Measurements from ENCODE around the gene KCNIP4. TPM values are rescaled to one million over a fixed set of nuclear protein-coding genes. Genes with fewer than 3 reads are reported as not detected.

The KCNIP4 gene
- total RNA-seq, 1 donor from 2014 or later, result 0.59 TPM

- no peaks in the 10 kb centered on the region for H3K27me3 Mint-ChIP-seq (ENCODE audit: low read depth, unreplicated experiment)
- no peak overlapping the region for H3K4me3 Mint-ChIP-seq (ENCODE audit: unreplicated experiment)
- no peaks in the 10 kb centered on the region for H3K36me3 ChIP-seq (ENCODE audit: insufficient read depth, low read length)
- no peak for TF ChIP-seq CTCF (IDR thresholded peaks at IDR 0.05; ENCODE audit: insufficient read depth, low read depth, low read length)
- TF ChIP-seq EZH2 (IDR thresholded peaks at IDR 0.05; ENCODE audit: insufficient read depth, low read length), result no peak
- H3K9me3 ChIP-seq (ENCODE audit: insufficient read depth, low read depth, low read length), result no peaks in the 10 kb centered on the region
- H4K20me1 ChIP-seq (ENCODE audit: insufficient read depth, low read length), result no peaks in the 10 kb centered on the region
- H3K4me3 ChIP-seq (ENCODE audit: insufficient read depth, low read depth, low read length), result no peak overlapping the region
- H3K4me1 Mint-ChIP-seq (ENCODE audit: low read depth, unreplicated experiment), result peaks cover 67% of the 10 kb centered on the region
- H3K4me2 ChIP-seq (ENCODE audit: low read length), result peak overlapping the region; percentile 24
- peak; percentile 56 for FAIRE-seq
- no peak overlapping the region for H3K9ac ChIP-seq (ENCODE audit: low read length)
- peak overlapping the region; percentile 47 for H3K27ac ChIP-seq (ENCODE audit: low read depth, low read length)
- peaks cover 11% of the 10 kb centered on the region for H3K27me3 ChIP-seq (ENCODE audit: insufficient read depth, low read length)
- H3K4me1 ChIP-seq (ENCODE audit: insufficient read depth, low read length), result peaks cover 12% of the 10 kb centered on the region
- DNase-seq (ENCODE audit: low read depth), result peak; percentile 81
- H3K9me3 Mint-ChIP-seq (ENCODE audit: unreplicated experiment), result no peaks in the 10 kb centered on the region
- no peaks in the 10 kb centered on the region for H3K79me2 ChIP-seq (ENCODE audit: insufficient read depth, low read length)
- no peaks in the 10 kb centered on the region for H3K36me3 Mint-ChIP-seq (ENCODE audit: low read depth, unreplicated experiment)
- H3K27ac Mint-ChIP-seq (ENCODE audit: unreplicated experiment), result peak overlapping the region; percentile 95
- H2AFZ ChIP-seq (ENCODE audit: low read depth, low read length), result no peak overlapping the region
These were observed 497.5 kb downstream of the KCNIP4 start for GRCh38 chr4:21451032-21451431.

GRCh38 chr4:21450331-21450730 is 498.2 kb downstream of the KCNIP4 start:
- Histone ChIP-seq H3K9ac (ENCODE audit: low read length) (no peak overlapping the region), H3K9me3 (ENCODE audit: insufficient read depth, low read depth, low read length) (no peaks in the 10 kb centered on the region), H3K4me1 (ENCODE audit: insufficient read depth, low read length) (peaks cover 12% of the 10 kb centered on the region), H2AFZ (ENCODE audit: low read depth, low read length) (no peak overlapping the region), H3K4me3 (ENCODE audit: insufficient read depth, low read depth, low read length) (no peak overlapping the region), H3K36me3 (ENCODE audit: insufficient read depth, low read length) (no peaks in the 10 kb centered on the region), H4K20me1 (ENCODE audit: insufficient read depth, low read length) (no peaks in the 10 kb centered on the region), H3K79me2 (ENCODE audit: insufficient read depth, low read length) (no peaks in the 10 kb centered on the region), H3K4me2 (ENCODE audit: low read length) (no peak overlapping the region), H3K27ac (ENCODE audit: low read depth, low read length) (no peak overlapping the region), H3K27me3 (ENCODE audit: insufficient read depth, low read length) (peaks cover 11% of the 10 kb centered on the region)
- H3K4me3 Mint-ChIP-seq (ENCODE audit: unreplicated experiment), result no peak overlapping the region
- peaks cover 67% of the 10 kb centered on the region for H3K4me1 Mint-ChIP-seq (ENCODE audit: low read depth, unreplicated experiment)
- H3K36me3 Mint-ChIP-seq (ENCODE audit: low read depth, unreplicated experiment), result no peaks in the 10 kb centered on the region
- no peaks in the 10 kb centered on the region for H3K27me3 Mint-ChIP-seq (ENCODE audit: low read depth, unreplicated experiment)
- DNase-seq (ENCODE audit: low read depth) (no peak), FAIRE-seq (no peak)
- H3K9me3 Mint-ChIP-seq (ENCODE audit: unreplicated experiment), result peaks cover 3% of the 10 kb centered on the region
- TF ChIP-seq EZH2 (IDR thresholded peaks at IDR 0.05; ENCODE audit: insufficient read depth, low read length) (no peak), CTCF (IDR thresholded peaks at IDR 0.05; ENCODE audit: insufficient read depth, low read depth, low read length) (no peak)
- H3K27ac Mint-ChIP-seq (ENCODE audit: unreplicated experiment), result peak overlapping the region; percentile 95

DNA sequence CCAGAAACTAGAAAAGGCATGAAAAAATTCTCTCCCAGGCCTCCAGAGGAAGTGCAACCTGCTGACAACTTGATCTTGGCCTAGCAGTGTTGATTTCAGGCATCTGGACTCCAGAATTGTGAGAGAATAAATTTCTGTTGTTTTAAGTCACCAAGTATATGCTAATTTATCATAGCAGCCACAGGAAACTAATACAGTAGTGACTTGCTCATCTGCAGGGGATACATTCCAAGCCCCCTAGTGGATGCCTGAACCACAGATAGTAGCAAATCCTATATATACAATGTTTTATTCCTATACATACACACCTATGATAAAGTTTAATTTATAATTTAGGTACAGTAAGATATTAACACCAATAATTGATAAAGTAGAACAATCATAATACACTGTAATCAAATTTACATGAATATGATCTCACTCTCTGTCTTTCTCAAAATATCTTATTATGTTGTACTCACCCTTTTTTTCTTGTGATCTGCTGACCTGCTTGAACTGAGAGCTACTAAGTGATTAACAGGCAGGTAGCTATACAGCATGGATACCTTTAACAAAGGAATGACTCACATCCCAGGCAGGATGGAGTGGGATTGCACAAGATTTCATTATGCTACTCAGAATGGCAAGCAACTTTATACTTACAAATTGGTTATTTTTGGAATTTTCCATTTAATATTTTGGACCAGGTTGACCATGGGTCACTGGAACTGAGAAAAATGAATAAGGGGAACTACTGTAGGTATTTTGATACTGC is 501.1 kb downstream of the KCNIP4 start:
- no peaks in the 10 kb centered on the region for H3K27me3 Mint-ChIP-seq (ENCODE audit: low read depth, unreplicated experiment)
- peaks cover 8% of the 10 kb centered on the region for H3K9me3 Mint-ChIP-seq (ENCODE audit: unreplicated experiment)
- no peak overlapping the region for H2AFZ ChIP-seq (ENCODE audit: low read depth, low read length)
- no peaks in the 10 kb centered on the region for H3K36me3 ChIP-seq (ENCODE audit: insufficient read depth, low read length)
- no peak overlapping the region for H3K4me3 ChIP-seq (ENCODE audit: insufficient read depth, low read depth, low read length)
- H4K20me1 ChIP-seq (ENCODE audit: insufficient read depth, low read length), result no peaks in the 10 kb centered on the region
- H3K4me3 Mint-ChIP-seq (ENCODE audit: unreplicated experiment), result no peak overlapping the region
- FAIRE-seq, result no peak
- no peak for DNase-seq (ENCODE audit: low read depth)
- no peaks in the 10 kb centered on the region for H3K9me3 ChIP-seq (ENCODE audit: insufficient read depth, low read depth, low read length)
- peaks cover 5% of the 10 kb centered on the region for H3K27me3 ChIP-seq (ENCODE audit: insufficient read depth, low read length)
- H3K4me1 ChIP-seq (ENCODE audit: insufficient read depth, low read length), result peaks cover 12% of the 10 kb centered on the region
- no peak overlapping the region for H3K9ac ChIP-seq (ENCODE audit: low read length)
- H3K4me1 Mint-ChIP-seq (ENCODE audit: low read depth, unreplicated experiment), result peaks cover 41% of the 10 kb centered on the region
- H3K27ac ChIP-seq (ENCODE audit: low read depth, low read length), result no peak overlapping the region
- H3K4me2 ChIP-seq (ENCODE audit: low read length), result no peak overlapping the region
- TF ChIP-seq CTCF (IDR thresholded peaks at IDR 0.05; ENCODE audit: insufficient read depth, low read depth, low read length), result no peak
- no peak for TF ChIP-seq EZH2 (IDR thresholded peaks at IDR 0.05; ENCODE audit: insufficient read depth, low read length)
- H3K27ac Mint-ChIP-seq (ENCODE audit: unreplicated experiment), result peak overlapping the region; percentile 64
- no peaks in the 10 kb centered on the region for H3K36me3 Mint-ChIP-seq (ENCODE audit: low read depth, unreplicated experiment)
- H3K79me2 ChIP-seq (ENCODE audit: insufficient read depth, low read length), result no peaks in the 10 kb centered on the region
